GM19468 (cell line): ENCODE data around the gene SPATA31A7.
"Not testable (repeated sequence)": the region's sequence is repeated elsewhere in the genome, so short reads cannot be mapped to it uniquely, and the experiment has no call there.

ENCODE experiments used
- ATAC-seq: cut with Tn5 transposase; IDR thresholded peaks from one replicate; pipeline ENCODE4 v1.9.1; 2021; ENCODE audit warnings: mild to moderate bottlenecking, moderate library complexity, moderate number of reproducible peaks; ENCODE audit not compliant: unreplicated experiment; ENCODE audit errors: extremely low read depth

The SPATA31A7 gene

GRCh38 chr9:61189736-61190135, at the start of gene SPATA31A7:
TSS of gene SPATA31A7 (plus strand) at chr9:61190036. CDS start at chr9:61190065, 29 bp downstream.
- not testable (repeated sequence) for ATAC-seq

GRCh38 chr9:61226438-61226837, 36.6 kb downstream of the SPATA31A7 start:
- not testable (repeated sequence) for ATAC-seq
